ENCODE data around the gene COQ7. TPM values are rescaled to one million over a fixed set of nuclear protein-coding genes. Genes with fewer than 3 reads are reported as not detected.

COQ7 gene
- total RNA-seq, 3 donors from 2014 or later: 30.3 to 34.2 (median 34.1) TPM

DNA sequence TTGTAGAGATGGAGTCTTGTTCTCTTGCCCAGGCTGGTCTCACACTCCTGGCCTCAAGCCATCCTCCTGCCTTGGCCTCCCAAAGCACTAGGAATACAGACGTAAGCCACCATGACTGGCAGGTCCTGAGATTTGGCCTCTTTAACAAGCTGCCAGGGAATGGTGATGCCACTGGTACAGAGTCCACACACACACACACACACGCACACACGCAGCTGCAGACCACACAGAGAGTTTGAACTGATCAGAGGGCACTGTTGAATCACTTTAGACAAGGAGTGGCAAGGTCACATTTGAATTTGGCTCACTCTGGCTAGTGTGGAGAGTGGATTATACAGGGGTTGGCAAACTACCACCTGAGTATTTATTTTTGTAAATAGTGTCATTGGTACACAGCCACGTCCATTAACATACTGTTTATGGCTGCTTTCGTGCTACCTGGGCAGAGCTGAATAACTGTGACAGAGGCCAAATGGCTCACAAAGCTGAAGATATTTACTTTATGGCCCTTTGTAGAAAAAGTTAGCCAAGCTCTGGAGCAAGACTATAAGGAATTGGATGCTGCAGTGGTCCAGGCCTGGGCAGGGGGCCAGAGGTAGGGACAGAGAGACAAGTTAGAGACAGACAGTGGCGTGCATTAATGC is 56.2 kb downstream of the COQ7 start:
- peak; percentile 96 for ATAC-seq
- TF ChIP-seq, protein P1, sequence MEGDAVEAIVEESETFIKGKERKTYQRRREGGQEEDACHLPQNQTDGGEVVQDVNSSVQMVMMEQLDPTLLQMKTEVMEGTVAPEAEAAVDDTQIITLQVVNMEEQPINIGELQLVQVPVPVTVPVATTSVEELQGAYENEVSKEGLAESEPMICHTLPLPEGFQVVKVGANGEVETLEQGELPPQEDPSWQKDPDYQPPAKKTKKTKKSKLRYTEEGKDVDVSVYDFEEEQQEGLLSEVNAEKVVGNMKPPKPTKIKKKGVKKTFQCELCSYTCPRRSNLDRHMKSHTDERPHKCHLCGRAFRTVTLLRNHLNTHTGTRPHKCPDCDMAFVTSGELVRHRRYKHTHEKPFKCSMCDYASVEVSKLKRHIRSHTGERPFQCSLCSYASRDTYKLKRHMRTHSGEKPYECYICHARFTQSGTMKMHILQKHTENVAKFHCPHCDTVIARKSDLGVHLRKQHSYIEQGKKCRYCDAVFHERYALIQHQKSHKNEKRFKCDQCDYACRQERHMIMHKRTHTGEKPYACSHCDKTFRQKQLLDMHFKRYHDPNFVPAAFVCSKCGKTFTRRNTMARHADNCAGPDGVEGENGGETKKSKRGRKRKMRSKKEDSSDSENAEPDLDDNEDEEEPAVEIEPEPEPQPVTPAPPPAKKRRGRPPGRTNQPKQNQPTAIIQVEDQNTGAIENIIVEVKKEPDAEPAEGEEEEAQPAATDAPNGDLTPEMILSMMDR (IDR thresholded peaks at IDR 0.05): no peak
- H3K9me3 ChIP-seq: peaks cover 5% of the 10 kb centered on the region
- intact Hi-C loops (cut with DNase I, micrococcal nuclease): no loop called here
- no peaks in the 10 kb centered on the region for H3K36me3 ChIP-seq (ENCODE audit: low read depth)
- peaks cover 28% of the 10 kb centered on the region for H3K4me1 ChIP-seq (ENCODE audit: low read depth)
- peak; percentile 64 to 92 (median 84) for DNase-seq
- no peak overlapping the region for H3K4me3 ChIP-seq

DNA sequence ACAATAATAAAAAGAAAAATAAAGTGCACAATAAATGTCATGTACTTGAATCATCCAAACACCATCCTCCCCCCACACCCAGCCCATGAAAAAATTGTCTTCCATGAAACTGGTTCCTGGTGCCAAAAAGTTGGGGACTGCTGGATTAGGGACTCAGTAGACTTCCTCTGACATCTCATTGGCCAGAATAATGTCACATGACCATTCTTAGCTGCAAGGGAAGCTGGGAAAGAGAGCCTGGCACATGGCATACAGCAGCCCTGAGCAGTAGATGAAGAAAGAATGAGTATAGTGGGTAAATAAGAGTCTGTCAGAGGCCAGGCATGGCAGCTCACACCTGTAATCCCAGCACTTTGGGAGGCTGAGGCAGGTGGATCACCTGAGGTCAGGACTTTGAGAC is 58.9 kb downstream of the COQ7 start:
- Histone ChIP-seq H3K4me3 (no peak overlapping the region), H3K4me1 (ENCODE audit: low read depth) (peaks cover 33% of the 10 kb centered on the region), H3K9me3 (peaks cover 5% of the 10 kb centered on the region), H3K36me3 (ENCODE audit: low read depth) (no peaks in the 10 kb centered on the region)
- DNase-seq (no peak), ATAC-seq (no peak)
- intact Hi-C loops (cut with DNase I, micrococcal nuclease): no loop called here
- TF ChIP-seq, protein P1 (IDR thresholded peaks at IDR 0.05): no peak

DNA sequence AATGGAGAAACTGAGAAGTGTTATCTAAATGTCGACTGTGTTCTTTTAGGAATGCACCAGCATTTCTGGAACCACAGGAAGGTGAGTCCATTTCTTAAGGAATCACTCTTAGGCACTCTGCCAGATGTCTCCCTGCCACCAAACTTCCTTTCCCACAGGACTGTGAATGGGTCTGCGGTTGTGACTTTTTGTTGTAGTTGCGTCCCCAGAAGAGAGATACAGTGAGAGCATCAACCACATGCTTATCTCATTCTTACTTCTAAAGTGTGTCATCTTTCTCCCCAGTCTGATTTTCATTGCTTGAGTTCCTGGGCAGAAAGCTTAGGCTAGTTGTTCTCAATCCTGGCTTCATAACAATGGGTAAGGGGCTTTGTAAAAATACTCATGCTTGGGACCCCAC is 59.8 kb downstream of the COQ7 start:
- Histone ChIP-seq H3K9me3 (peaks cover 5% of the 10 kb centered on the region), H3K4me1 (ENCODE audit: low read depth) (peaks cover 40% of the 10 kb centered on the region), H3K4me3 (no peak overlapping the region), H3K36me3 (ENCODE audit: low read depth) (no peaks in the 10 kb centered on the region)
- ATAC-seq: no peak
- intact Hi-C loops (cut with DNase I, micrococcal nuclease): no loop called here
- no peak for DNase-seq
- TF ChIP-seq, protein P1 (IDR thresholded peaks at IDR 0.05): no peak

DNA sequence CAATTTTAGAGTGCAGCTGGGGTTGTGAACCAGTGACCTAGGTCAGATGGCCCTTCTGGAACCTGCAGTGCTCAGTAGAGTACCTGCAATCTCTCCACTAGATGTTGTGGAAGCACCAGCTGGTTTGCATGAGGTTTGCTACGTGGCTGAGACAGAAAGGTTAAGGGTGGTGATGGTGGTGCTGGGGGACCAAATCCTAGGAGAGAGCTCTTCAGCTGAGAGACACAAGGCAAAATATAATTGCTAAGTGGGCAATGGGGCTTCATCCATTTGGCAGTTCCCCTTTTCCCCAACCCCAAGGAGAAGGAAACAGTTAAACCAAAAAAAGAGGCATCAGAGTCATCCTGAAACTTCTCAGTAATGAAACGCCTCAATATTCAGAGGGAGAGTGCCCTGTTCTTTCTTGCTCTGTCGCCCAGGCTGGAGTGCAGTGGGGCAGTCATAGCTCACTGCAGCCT is 60.3 kb downstream of the COQ7 start:
- peaks cover 40% of the 10 kb centered on the region for H3K4me1 ChIP-seq (ENCODE audit: low read depth)
- DNase-seq (no peak), ATAC-seq (no peak)
- H3K4me3 ChIP-seq: no peak overlapping the region
- TF ChIP-seq, protein P1 (IDR thresholded peaks at IDR 0.05): no peak
- H3K36me3 ChIP-seq (ENCODE audit: low read depth): no peaks in the 10 kb centered on the region
- peaks cover 5% of the 10 kb centered on the region for H3K9me3 ChIP-seq
- intact Hi-C loops (cut with DNase I, micrococcal nuclease): no loop called here

DNA sequence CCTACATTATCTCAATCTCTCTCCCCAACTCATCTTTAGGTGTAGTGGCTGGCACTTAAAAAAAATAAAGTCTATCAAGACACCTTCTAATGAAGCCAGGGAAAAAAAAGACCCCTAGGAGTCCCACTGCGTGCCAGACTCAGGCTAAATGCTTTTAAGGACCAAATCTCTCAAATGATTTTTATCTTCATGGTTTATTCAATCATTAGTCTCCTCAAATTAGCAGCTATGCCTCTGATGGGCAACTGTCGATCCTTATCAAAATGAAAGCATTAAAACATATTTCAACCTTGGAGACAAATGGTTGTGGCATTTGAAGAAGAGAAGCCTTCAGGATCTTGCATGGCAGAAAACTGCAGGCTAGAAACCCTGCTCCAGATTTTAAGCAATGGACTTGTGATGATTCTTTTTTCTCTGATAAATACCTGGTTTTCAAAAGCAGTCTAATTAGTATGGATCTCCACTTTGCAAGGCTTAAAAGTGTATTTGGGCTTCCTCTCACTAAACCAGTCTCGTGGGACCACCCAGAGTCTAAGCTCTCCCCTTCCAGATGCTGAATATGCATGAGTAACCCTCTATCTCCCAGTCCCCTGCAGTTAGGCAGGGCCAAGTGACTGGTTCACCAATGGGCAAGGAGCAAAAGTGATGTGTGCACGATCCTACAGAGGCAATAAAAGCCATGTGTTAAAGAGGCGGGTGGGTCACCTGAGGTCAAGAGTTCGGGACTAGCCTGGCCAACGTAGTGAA is 61.2 kb downstream of the COQ7 start:
- DNase-seq: no peak
- TF ChIP-seq, protein P1 (IDR thresholded peaks at IDR 0.05): no peak
- H3K9me3 ChIP-seq: peaks cover 5% of the 10 kb centered on the region
- peaks cover 34% of the 10 kb centered on the region for H3K4me1 ChIP-seq (ENCODE audit: low read depth)
- H3K4me3 ChIP-seq: no peak overlapping the region
- no peaks in the 10 kb centered on the region for H3K36me3 ChIP-seq (ENCODE audit: low read depth)
- no peak for ATAC-seq
- intact Hi-C loops (cut with DNase I, micrococcal nuclease): no loop called here

Other genes starting within 250 kb of the COQ7 start
- gene SMG1, start 141.2 kb upstream of the COQ7 start, total RNA-seq: 100 to 1,000 TPM in 2 of 3 donors, 10 to 100 TPM in 1; 94.8 to 147 (median 126) TPM
- gene TMC7, start 83.7 kb upstream of the COQ7 start, total RNA-seq: 10 to 100 TPM in 1 of 3 donors, 1 to 10 TPM in 2; 5.4 to 12.4 (median 9.2) TPM
- 10 to 100 TPM; 36.3 to 49.9 (median 36.5) TPM for gene ITPRIPL2, start 46.4 kb downstream of the COQ7 start, total RNA-seq
- 10 to 100 TPM in 1 of 3 donors, 1 to 10 TPM in 2; 4.9 to 13.3 (median 5.9) TPM for gene SYT17, start 100.6 kb downstream of the COQ7 start, total RNA-seq
- not detected for gene CLEC19A, start 218.1 kb downstream of the COQ7 start, total RNA-seq